ENCODE data around the gene VASP. TPM values are rescaled to one million over a fixed set of nuclear protein-coding genes. Genes with fewer than 3 reads are reported as not detected.

Gene VASP
- total and polyA plus RNA-seq, 9 of the 15 experiments (the other 6 are each of a cell fraction or from before 2014, with no cell fraction given) = 16.7 to 261 (median 112) TPM

- no peak for TF ChIP-seq ZNF57 (CRISPR knock-in tag; IDR thresholded peaks at IDR 0.05)
- no peak for TF ChIP-seq RAD21 (CRISPR knock-in tag; conservative IDR thresholded peaks at IDR 0.05 in 1 of 2, IDR thresholded peaks at IDR 0.05 in 1 of 2)
- peak; percentile 37 for TF ChIP-seq NFYB (IDR thresholded peaks at IDR 0.05; ENCODE audit: extremely low read depth, insufficient read length)
- TF ChIP-seq DEAF1 (CRISPR knock-in tag; IDR thresholded peaks at IDR 0.05) = no peak
- TF ChIP-seq HOXB6 (CRISPR knock-in tag; IDR thresholded peaks at IDR 0.05; ENCODE audit: borderline replicate concordance) = no peak
- TF ChIP-seq FOXA3 (CRISPR knock-in tag; conservative IDR thresholded peaks at IDR 0.05 in 1 of 2, IDR thresholded peaks at IDR 0.05 in 1 of 2) = peak in 1 of 2 experiments; percentile 72; a peak in 1 of 4 replicates
- TF ChIP-seq RBM22 (IDR thresholded peaks at IDR 0.05; ENCODE audit: low read depth, low read length, poor library complexity, severe bottlenecking) = no peak
- no peak for TF ChIP-seq ZNF282 (CRISPR knock-in tag; IDR thresholded peaks at IDR 0.05)
- TF ChIP-seq ARID2 (IDR thresholded peaks at IDR 0.05) = no peak
- no peak for TF ChIP-seq KLF13 (tag; IDR thresholded peaks at IDR 0.05; ENCODE audit: borderline replicate concordance, low read depth)
- peak; percentile 59; the same call in 1 of the 2 replicates for TF ChIP-seq ELF1 (tag; IDR thresholded peaks at IDR 0.05)
- no peak for TF ChIP-seq IRF9 (tag; IDR thresholded peaks at IDR 0.05)
- TF ChIP-seq NCOA4 (IDR thresholded peaks at IDR 0.05; ENCODE audit: partially characterized antibody) = no peak
- no peak for TF ChIP-seq ZNF280B (CRISPR knock-in tag; IDR thresholded peaks at IDR 0.05)
- TF ChIP-seq TAL1 (IDR thresholded peaks at IDR 0.05) = 0 out of 2 replicates have a peak, but pooled peaks have one; percentile 10
- no peak for TF ChIP-seq PATZ1 (CRISPR knock-in tag; IDR thresholded peaks at IDR 0.05; ENCODE audit: borderline replicate concordance)
- no peak; the same call in 1 of the 2 replicates for TF ChIP-seq NFIC (IDR thresholded peaks at IDR 0.05)
- TF ChIP-seq RNF2 (IDR thresholded peaks at IDR 0.05) = peak; percentile 74; the same call in 1 of the 2 replicates
- TF ChIP-seq KDM5B (IDR thresholded peaks at IDR 0.05; ENCODE audit: insufficient replicate concordance, low read depth, low read length) = no peak
- peak; percentile 58 for TF ChIP-seq ARID1B (IDR thresholded peaks at IDR 0.05)
- TF ChIP-seq SIX5 (IDR thresholded peaks at IDR 0.05; ENCODE audit: borderline replicate concordance in 1 of 2, insufficient read depth in 1 of 2, low read depth in 1 of 2, low read length in 2 of 2) = no peak
Measured at GRCh38 chr19:45492627-45493470, 14.4 kb upstream of the VASP start (continued).

Measured in K562 (cell line).